IPS-20b (cell line): ENCODE measurements around the gene TLN1.
A peak's percentile ranks its signal among the peaks of the same experiment; 100 is the strongest.

ENCODE experiments used
- H3K27ac ChIP-seq: one replicate; pipeline ENCODE4 v1.5.1; 2013; ENCODE audit warnings: low read length
- H3K27me3 ChIP-seq: 2 replicates; pipeline ENCODE4 v1.6.1; 2013; ENCODE audit warnings: mild to moderate bottlenecking, low read length, inconsistent platforms; ENCODE audit not compliant: insufficient read depth
- H3K36me3 ChIP-seq: 2 replicates; pipeline ENCODE4 v1.6.1; 2013; ENCODE audit warnings: low read depth, mild to moderate bottlenecking, inconsistent platforms, low read length, moderate library complexity; ENCODE audit not compliant: insufficient read depth
- H3K4me1 ChIP-seq: 2 replicates; pipeline ENCODE4 v1.6.1; 2013; ENCODE audit warnings: mild to moderate bottlenecking, control low read depth, inconsistent platforms, low read length, moderate library complexity; ENCODE audit not compliant: insufficient read depth
- H3K4me3 ChIP-seq: 2 replicates; pipeline ENCODE4 v1.5.1; 2013; ENCODE audit warnings: mild to moderate bottlenecking, low read length, inconsistent platforms
- H3K9ac ChIP-seq: 2 replicates; pipeline ENCODE4 v1.6.1; 2013; ENCODE audit warnings: low read depth, mild to moderate bottlenecking, inconsistent platforms, low read length, moderate library complexity
- H3K9me3 ChIP-seq: 2 replicates; pipeline ENCODE4 v1.6.1; 2013; ENCODE audit warnings: mild to moderate bottlenecking, low read depth, low read length, inconsistent platforms; ENCODE audit not compliant: insufficient read depth

Gene TLN1

DNA sequence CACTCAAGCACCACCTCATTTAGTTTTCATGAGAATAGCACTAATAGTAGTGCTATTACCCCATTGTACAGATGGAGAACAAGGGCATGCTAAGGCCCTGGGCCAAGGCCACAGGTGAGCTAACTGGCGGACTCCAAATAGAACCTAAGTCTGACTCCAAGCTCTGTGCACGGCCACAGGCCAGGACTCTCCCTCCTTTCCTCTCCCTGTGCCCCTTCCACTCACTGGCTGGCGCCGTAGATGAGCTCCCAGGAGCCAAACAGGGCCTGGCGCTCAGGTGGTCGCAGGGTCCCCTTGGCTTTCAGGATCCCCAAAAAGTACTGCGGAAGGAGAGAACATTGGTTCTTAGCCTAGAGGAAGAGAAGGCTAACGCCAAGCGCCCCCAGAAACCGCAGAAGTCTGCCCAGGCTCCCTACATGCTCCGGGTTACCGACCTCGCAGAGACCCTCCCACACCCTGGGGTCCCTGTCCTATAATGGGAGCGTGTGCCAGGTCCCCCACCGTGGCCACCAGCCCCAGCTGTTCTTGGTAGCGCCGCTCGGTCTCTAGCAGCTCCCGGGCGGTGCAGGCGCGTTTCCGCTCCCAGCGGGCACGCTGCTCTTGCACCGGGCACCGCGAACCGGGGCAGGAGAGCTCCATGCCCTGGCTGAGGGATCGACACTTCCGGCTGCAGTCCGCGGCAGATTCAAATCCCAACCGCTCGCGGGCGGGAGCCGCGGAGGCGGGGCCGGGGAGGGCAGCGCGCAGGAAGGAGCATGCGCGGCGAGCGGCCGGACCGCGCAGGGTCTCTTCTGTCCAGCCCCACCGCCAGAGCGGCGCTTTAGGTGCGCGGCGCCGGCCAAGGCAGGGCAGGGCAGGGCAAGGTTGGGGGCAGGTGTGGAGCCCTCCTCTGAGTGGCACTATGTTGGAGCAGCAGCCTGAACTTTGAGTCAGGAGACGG lies 67.2 kb downstream of the TLN1 start, which contains the start of gene ARHGEF39:
TSS of gene ARHGEF39 (minus strand) at position 665 of the 940 bp plus-strand sequence. CDS start at position 639, 26 bp downstream.
- Histone ChIP-seq H3K4me1 (peaks cover 7% of the 10 kb centered on the region), H3K4me3 (peak within 1 kb of the TSS; percentile 88)

DNA sequence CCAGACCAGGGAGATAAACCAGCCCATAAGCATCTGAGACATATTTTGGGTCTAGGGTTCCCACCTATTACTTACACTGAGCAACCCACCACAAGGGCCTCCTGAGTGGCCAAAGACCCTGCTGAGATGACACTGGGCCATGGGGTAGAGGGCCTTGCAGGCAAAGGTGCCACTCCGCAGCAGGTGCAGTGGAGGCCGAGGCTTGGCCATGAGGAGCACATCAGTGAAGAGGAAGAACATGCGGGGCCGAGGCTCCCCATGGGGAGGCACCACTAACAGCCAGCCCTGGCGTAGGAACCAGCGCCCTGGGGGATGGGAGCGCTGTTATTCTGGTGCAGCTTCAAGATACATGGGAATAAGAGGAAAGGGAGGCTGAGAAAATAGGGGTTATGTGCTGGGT lies 69.6 kb downstream of the TLN1 start:
- no peaks in the 10 kb centered on the region for H3K9me3 ChIP-seq
- peaks cover 41% of the 10 kb centered on the region for H3K36me3 ChIP-seq
- no peaks in the 10 kb centered on the region for H3K27me3 ChIP-seq
- no peak overlapping the region for H3K27ac ChIP-seq
- peaks cover 12% of the 10 kb centered on the region for H3K4me1 ChIP-seq
- no peak overlapping the region for H3K9ac ChIP-seq
- no peak overlapping the region for H3K4me3 ChIP-seq

More for the DNA sequence above, 67.2 kb downstream of the TLN1 start, which contains the start of gene ARHGEF39:
- Histone ChIP-seq H3K9me3 (no peaks in the 10 kb centered on the region), H3K9ac (peak within 1 kb of the TSS; percentile 96), H3K27ac (peak within 1 kb of the TSS; percentile 64), H3K27me3 (no peaks in the 10 kb centered on the region), H3K36me3 (peaks cover 41% of the 10 kb centered on the region)

DNA sequence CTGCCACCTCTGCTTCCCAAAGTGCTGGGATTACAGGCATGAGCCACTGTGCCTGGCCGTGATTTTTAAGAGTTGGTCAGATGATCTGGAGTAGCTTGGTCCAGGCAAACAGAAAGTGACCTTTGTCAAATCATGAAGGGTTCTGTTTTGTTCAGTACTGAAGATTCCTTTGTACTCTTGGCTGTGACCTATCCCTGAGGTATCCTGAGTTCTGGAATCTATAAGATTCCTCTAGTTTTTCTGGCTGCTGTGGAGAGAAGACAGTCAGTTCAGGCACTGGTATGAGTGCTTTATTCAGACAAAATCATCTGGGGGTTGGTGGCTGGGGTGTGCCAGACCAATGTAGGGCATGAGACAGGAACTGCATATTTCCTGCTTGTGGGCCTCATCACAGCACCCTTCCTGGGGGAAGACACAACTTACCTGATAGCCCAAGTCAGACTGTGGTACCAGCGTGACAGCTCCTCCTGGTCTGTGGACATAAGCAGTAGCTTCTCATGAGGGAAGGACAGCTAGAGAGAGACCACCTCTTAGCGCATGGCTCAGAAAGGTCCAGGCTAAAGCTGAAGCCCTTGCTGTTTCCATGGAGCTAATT lies 70.1 kb downstream of the TLN1 start:
- Histone ChIP-seq H3K27ac (no peak overlapping the region), H3K4me1 (peaks cover 12% of the 10 kb centered on the region), H3K27me3 (peaks cover 3% of the 10 kb centered on the region), H3K4me3 (no peak overlapping the region), H3K9me3 (no peaks in the 10 kb centered on the region), H3K9ac (no peak overlapping the region), H3K36me3 (peaks cover 41% of the 10 kb centered on the region)

DNA sequence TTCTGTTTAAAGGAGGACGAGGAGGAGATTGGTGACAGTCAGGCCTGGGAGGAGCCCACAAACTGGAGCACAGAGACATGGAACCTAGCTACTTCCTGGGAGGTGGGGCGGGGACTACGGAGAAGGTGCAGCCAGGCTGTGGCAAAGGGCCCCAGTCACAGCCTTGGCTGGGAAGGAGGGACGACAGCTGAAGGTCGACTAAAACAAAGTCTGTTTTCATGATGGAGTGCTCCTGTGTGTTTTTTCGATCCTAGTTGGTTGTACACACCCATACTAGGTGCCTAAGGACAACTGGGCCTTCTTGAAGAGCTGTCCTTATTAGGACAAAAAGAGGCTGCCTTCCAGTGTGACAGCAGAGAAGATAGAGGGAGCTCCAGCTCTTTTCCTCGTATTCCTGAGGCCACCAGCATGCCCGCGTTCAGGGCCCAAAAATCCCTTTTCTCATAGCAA lies 71.0 kb downstream of the TLN1 start:
- Histone ChIP-seq H3K4me3 (no peak overlapping the region), H3K9me3 (no peaks in the 10 kb centered on the region), H3K27ac (peak overlapping the region; percentile 10), H3K36me3 (peaks cover 41% of the 10 kb centered on the region), H3K27me3 (peaks cover 12% of the 10 kb centered on the region), H3K9ac (no peak overlapping the region), H3K4me1 (peaks cover 12% of the 10 kb centered on the region)

DNA sequence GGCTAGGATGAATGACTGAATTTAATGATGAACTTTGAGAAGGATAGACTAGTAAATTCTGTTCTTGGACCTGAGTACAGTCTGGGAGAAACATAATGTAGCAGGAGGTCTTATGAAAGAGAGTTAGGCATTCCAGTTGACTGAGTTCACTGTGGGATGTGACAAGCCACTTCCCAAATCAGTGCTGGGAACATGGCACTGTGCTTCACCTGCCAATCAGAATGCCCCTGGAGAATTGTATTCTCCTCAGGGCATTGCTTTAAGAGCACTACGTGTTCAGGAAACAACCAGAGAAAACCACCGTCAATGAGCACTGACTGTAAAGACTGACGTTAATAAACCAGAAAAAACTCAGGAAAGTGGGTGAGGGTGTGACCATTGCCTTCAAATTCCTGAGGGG lies 72.7 kb downstream of the TLN1 start:
- Histone ChIP-seq H3K27me3 (peaks cover 13% of the 10 kb centered on the region), H3K4me1 (peaks cover 8% of the 10 kb centered on the region), H3K4me3 (peak overlapping the region; percentile 89), H3K27ac (no peak overlapping the region), H3K36me3 (peaks cover 41% of the 10 kb centered on the region), H3K9ac (peak overlapping the region; percentile 87; the same call in 1 of the 2 replicates), H3K9me3 (no peaks in the 10 kb centered on the region)

DNA sequence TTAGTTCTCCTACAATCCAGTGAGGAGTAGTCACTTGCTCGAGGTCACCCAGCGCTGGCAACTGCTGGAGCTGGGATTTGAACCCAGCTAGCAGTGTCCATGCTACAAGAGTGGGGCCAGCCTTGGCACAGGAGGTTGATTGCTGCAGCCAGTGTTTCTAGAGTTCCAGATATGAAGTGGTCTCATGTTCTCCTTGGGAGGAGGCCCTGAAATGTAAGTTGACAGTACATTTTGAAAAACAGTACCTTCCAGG lies 73.1 kb downstream of the TLN1 start:
- Histone ChIP-seq H3K36me3 (peaks cover 40% of the 10 kb centered on the region), H3K4me3 (peak overlapping the region; percentile 89), H3K27ac (peak overlapping the region; percentile 93), H3K4me1 (peaks cover 4% of the 10 kb centered on the region; the same call in 1 of the 2 replicates), H3K9me3 (no peaks in the 10 kb centered on the region), H3K27me3 (peaks cover 13% of the 10 kb centered on the region), H3K9ac (peak overlapping the region; percentile 87)

DNA sequence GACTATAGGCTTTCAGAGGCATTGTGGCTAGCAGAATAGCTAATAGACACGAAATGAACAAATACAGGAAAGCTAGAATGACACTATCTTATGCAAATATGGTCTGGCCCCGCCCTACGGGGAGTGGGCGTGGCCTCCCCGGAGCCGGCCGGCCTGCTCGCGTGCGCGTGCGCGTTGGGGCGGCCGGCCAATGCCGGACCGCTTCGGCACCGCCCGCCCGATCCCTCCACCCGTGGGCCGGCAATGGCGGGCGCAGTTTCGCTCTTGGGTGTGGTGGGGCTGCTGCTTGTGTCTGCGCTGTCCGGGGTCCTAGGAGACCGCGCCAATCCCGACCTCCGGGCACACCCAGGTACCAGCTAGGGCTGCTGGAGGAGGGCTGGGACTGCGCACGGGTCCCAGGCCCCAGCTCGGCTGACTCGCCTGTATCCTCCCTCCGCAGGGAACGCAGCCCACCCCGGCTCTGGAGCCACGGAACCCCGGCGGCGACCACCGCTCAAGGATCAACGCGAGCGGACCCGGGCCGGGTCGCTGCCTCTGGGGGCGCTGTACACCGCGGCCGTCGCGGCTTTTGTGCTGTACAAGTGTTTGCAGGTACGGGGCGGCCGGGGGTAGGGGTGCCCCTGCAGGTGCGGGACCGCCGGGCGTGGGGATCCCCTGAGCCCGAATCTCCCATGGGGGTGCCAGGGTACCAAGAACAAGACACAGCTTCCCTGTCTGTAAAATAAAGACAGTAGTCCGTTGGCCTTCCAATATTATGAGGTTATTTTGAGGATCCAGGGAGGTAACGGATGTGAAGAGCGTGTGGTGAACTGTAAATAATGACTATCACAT lies 73.6 kb downstream of the TLN1 start, which contains the start of gene CCDC107:
TSS of gene CCDC107 (plus strand) at position 156 of the 831 bp plus-strand sequence. CDS start at position 244, 88 bp downstream.
- Histone ChIP-seq H3K9ac (peak within 1 kb of the TSS; percentile 87), H3K4me3 (peak within 1 kb of the TSS; percentile 89), H3K9me3 (no peaks in the 10 kb centered on the region), H3K27me3 (peaks cover 13% of the 10 kb centered on the region), H3K36me3 (peaks cover 34% of the 10 kb centered on the region), H3K27ac (peak within 1 kb of the TSS; percentile 93), H3K4me1 (peaks cover 4% of the 10 kb centered on the region; the same call in 1 of the 2 replicates)

DNA sequence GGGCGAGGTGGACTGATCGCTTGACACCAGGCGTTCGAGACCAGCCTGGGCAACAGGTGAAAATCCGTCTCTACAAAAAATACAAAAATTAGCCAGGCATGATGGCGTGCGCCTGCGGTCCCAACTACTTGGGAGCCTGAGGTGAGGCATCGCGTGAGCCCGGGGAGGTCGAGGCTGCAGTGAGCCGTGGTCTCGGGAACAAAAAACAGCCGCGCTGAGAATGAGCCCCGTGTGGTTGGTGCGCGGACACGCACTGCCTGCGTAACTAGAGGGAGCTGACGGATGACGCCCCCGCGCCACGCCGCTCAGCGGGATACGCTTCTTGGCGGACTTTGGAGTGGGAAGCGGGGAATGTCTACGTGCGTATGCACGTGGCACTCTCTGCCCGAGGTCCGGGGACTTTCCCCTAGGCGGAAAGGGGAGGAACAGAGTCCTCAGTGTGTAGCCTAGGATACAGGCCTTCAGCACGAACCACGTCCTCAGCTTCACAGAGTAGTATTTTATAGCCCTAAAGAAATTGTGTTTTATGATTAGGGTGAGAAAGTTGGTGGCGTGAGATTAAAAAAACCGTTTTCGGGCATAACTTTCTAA lies 74.4 kb downstream of the TLN1 start, which contains the start of gene RMRP:
TSS of gene RMRP (minus strand) at position 474 of the 591 bp plus-strand sequence.
- Histone ChIP-seq H3K27me3 (peaks cover 13% of the 10 kb centered on the region), H3K27ac (peak within 1 kb of the TSS; percentile 93), H3K36me3 (peaks cover 27% of the 10 kb centered on the region), H3K9me3 (no peaks in the 10 kb centered on the region), H3K9ac (peak within 1 kb of the TSS; percentile 87), H3K4me3 (peak within 1 kb of the TSS; percentile 89), H3K4me1 (peaks cover 4% of the 10 kb centered on the region; the same call in 1 of the 2 replicates)

DNA sequence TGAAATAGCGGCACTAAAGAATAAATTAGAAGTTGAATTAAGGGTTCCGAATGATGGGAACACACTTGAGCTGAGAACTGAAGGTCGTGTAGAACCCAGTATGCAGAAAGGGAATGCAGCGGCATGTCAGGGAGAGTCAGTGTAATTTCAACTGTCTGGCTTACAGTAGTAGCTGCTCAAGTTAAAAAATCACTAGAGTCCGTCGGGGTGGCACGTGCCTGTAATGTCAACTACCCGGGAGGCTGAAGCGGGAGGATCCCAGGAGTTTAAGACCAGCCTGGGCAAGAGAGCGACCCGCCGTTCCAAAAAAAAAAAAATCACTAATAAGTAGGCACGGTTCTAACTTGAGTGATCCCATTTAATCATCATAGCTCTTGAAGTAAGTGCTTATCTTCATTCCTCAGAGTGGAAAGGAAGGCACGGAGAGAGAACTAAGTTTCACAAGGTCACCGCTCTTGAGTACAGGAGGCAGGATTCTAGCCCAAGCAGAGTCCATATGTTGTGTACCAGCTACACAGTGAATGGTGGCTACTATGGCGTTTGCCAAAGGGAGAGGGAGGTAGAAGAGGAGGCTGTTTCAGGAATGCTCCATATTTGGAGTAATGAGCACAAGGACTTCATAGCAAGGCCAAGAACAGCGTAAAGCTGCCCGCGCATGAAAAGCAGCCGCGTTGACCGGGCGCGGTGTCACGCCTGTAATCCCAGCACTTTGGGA lies 75.0 kb downstream of the TLN1 start:
- Histone ChIP-seq H3K36me3 (peaks cover 21% of the 10 kb centered on the region), H3K4me3 (peak overlapping the region; percentile 89), H3K9me3 (no peaks in the 10 kb centered on the region), H3K27ac (no peak overlapping the region), H3K4me1 (peaks cover 4% of the 10 kb centered on the region; the same call in 1 of the 2 replicates), H3K27me3 (peaks cover 13% of the 10 kb centered on the region), H3K9ac (peak overlapping the region; percentile 87)

DNA sequence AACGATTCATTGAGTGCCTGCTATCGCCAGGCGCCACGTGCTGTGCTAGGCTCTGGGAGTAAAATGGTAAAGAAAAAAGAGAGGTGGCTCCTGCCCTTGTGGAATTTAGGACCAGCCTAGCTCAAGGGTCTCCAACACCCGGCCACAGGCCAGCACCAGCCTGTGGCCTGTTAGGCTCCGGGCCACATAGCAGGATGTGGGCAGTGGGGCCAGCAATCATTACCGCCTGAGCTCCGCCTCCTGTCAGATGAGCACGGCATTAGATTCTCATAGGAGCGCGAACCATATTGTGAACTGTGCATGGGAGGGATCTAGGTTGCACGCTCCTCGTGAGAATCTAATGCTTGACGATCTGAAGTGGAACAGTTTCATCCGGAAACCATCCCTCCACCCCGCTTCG lies 75.6 kb downstream of the TLN1 start:
- H3K36me3 ChIP-seq: peaks cover 14% of the 10 kb centered on the region
- H3K9ac ChIP-seq: no peak overlapping the region
- H3K27ac ChIP-seq: no peak overlapping the region
- peaks cover 13% of the 10 kb centered on the region for H3K27me3 ChIP-seq
- peaks cover 4% of the 10 kb centered on the region; the same call in 1 of the 2 replicates for H3K4me1 ChIP-seq
- H3K4me3 ChIP-seq: no peak overlapping the region
- H3K9me3 ChIP-seq: no peaks in the 10 kb centered on the region
